Measurements from ENCODE around the gene PRDM16.

The PRDM16 gene

GRCh38 chr1:3468236-3469103, 399.5 kb downstream of the PRDM16 start:
- Histone ChIP-seq H3K4me3 (ENCODE audit: low read depth in 1 of 2, low read length in 2 of 2) (no peak overlapping the region), H3K4me2 (ENCODE audit: insufficient read depth, low read length) (no peak overlapping the region), H3K27ac (ENCODE audit: low read length) (no peak overlapping the region), H2AFZ (ENCODE audit: low read depth, low read length) (no peak overlapping the region), H3K27me3 (ENCODE audit: insufficient read depth, low read length, poor library complexity) (peaks cover 6% of the 10 kb centered on the region), H4K20me1 (ENCODE audit: insufficient read depth, low read length) (peaks cover 5% of the 10 kb centered on the region), H3K79me2 (ENCODE audit: insufficient read depth, low read length) (no peaks in the 10 kb centered on the region), H3K9me3 (ENCODE audit: insufficient read depth, low read length, severe bottlenecking) (no peaks in the 10 kb centered on the region), H3K36me3 (ENCODE audit: insufficient read depth, low read length) (no peaks in the 10 kb centered on the region), H3K9ac (ENCODE audit: low read depth, low read length) (no peak overlapping the region), H3K4me1 (ENCODE audit: insufficient read depth, low read length) (no peaks in the 10 kb centered on the region)
- ATAC-seq (ENCODE audit: insufficient read depth, low read depth) (no peak), DNase-seq (no peak)
- TF ChIP-seq CTCF (IDR thresholded peaks at IDR 0.05; ENCODE audit: borderline replicate concordance, extremely low read depth, low read length, poor library complexity, severe bottlenecking) (no peak), EZH2 (IDR thresholded peaks at IDR 0.05; ENCODE audit: borderline replicate concordance, low read depth, low read length, severe bottlenecking) (no peak)

GRCh38 chr1:3469104-3469848, 400.3 kb downstream of the PRDM16 start:
- Histone ChIP-seq H3K79me2 (ENCODE audit: insufficient read depth, low read length) (no peaks in the 10 kb centered on the region), H3K4me1 (ENCODE audit: insufficient read depth, low read length) (no peaks in the 10 kb centered on the region), H3K4me2 (ENCODE audit: insufficient read depth, low read length) (no peak overlapping the region), H2AFZ (ENCODE audit: low read depth, low read length) (no peak overlapping the region), H3K27me3 (ENCODE audit: insufficient read depth, low read length, poor library complexity) (peaks cover 6% of the 10 kb centered on the region), H3K9ac (ENCODE audit: low read depth, low read length) (no peak overlapping the region), H3K36me3 (ENCODE audit: insufficient read depth, low read length) (no peaks in the 10 kb centered on the region), H4K20me1 (ENCODE audit: insufficient read depth, low read length) (peaks cover 5% of the 10 kb centered on the region), H3K9me3 (ENCODE audit: insufficient read depth, low read length, severe bottlenecking) (no peaks in the 10 kb centered on the region), H3K27ac (ENCODE audit: low read length) (no peak overlapping the region), H3K4me3 (ENCODE audit: low read depth in 1 of 2, low read length in 2 of 2) (no peak overlapping the region)
- ATAC-seq (ENCODE audit: insufficient read depth, low read depth) (no peak), DNase-seq (no peak)
- TF ChIP-seq CTCF (IDR thresholded peaks at IDR 0.05; ENCODE audit: borderline replicate concordance, extremely low read depth, low read length, poor library complexity, severe bottlenecking) = no peak

GRCh38 chr1:3469849-3470649, 401.0 kb downstream of the PRDM16 start:
- no peak for DNase-seq
- peaks cover 5% of the 10 kb centered on the region; the same call in 1 of the 2 replicates for H4K20me1 ChIP-seq (ENCODE audit: insufficient read depth, low read length)
- no peaks in the 10 kb centered on the region for H3K79me2 ChIP-seq (ENCODE audit: insufficient read depth, low read length)
- no peak overlapping the region for H2AFZ ChIP-seq (ENCODE audit: low read depth, low read length)
- H3K36me3 ChIP-seq (ENCODE audit: insufficient read depth, low read length) = no peaks in the 10 kb centered on the region
- ATAC-seq (ENCODE audit: insufficient read depth, low read depth) = no peak
- TF ChIP-seq CTCF (IDR thresholded peaks at IDR 0.05; ENCODE audit: borderline replicate concordance, extremely low read depth, low read length, poor library complexity, severe bottlenecking) = no peak
- TF ChIP-seq EZH2 (IDR thresholded peaks at IDR 0.05; ENCODE audit: borderline replicate concordance, low read depth, low read length, severe bottlenecking) = no peak
- no peak overlapping the region for H3K27ac ChIP-seq (ENCODE audit: low read length)
- no peak overlapping the region for H3K4me3 ChIP-seq (ENCODE audit: low read depth in 1 of 2, low read length in 2 of 2)
- H3K27me3 ChIP-seq (ENCODE audit: insufficient read depth, low read length, poor library complexity) = peaks cover 6% of the 10 kb centered on the region
- no peaks in the 10 kb centered on the region for H3K9me3 ChIP-seq (ENCODE audit: insufficient read depth, low read length, severe bottlenecking)
- no peak overlapping the region for H3K4me2 ChIP-seq (ENCODE audit: insufficient read depth, low read length)
- H3K4me1 ChIP-seq (ENCODE audit: insufficient read depth, low read length) = no peaks in the 10 kb centered on the region
- no peak overlapping the region for H3K9ac ChIP-seq (ENCODE audit: low read depth, low read length)
